Spleen (tissue), 11 donors: ENCODE results near the gene YIPF5. TPM values are rescaled to one million over a fixed set of nuclear protein-coding genes. Genes with fewer than 3 reads are reported as not detected.

Experiments
- DNase-seq: peaks from one replicate; pipeline ENCODE4 v3.0.0-alpha.2; 2020
- H3K27ac ChIP-seq, 8 donors: fragments of 200-600 bp; sonication (generic) in 7 of 8; 1 replicate in 4 of 8; 2 replicates in 4 of 8; pipeline versions ENCODE4 v1.5.0 to v1.8.0; 2016 to 2021; ENCODE audit warnings: inconsistent platforms in 4 of 8, mild to moderate bottlenecking in 4 of 8, moderate library complexity in 1 of 8
- H3K27me3 ChIP-seq, 7 donors: fragments of 200-600 bp; sonication (generic) in 6 of 7; replicated peaks in 1 of 7; 1 replicate in 4 of 7; 2 replicates in 3 of 7; pipeline versions ENCODE4 v1.5.0 to v1.8.0; 2016 to 2021; ENCODE audit warnings: inconsistent platforms in 3 of 7, mild to moderate bottlenecking in 1 of 7
- H3K36me3 ChIP-seq, 6 donors: fragments of 200-600 bp; sonication (generic) in 5 of 6; 1 replicate in 4 of 6; 2 replicates in 2 of 6; pipeline versions ENCODE4 v1.5.0 to v1.8.0; 2016 to 2021; ENCODE audit warnings: inconsistent platforms in 2 of 6
- H3K4me1 ChIP-seq, 6 donors: fragments of 200-600 bp; sonication (generic) in 5 of 6; 1 replicate in 3 of 6; 2 replicates in 3 of 6; pipeline versions ENCODE4 v1.5.0 to v1.8.0; 2016 to 2021; ENCODE audit warnings: inconsistent platforms in 3 of 6
- H3K4me3 ChIP-seq, 8 donors: fragments of 200-600 bp; sonication (generic) in 7 of 8; 1 replicate in 4 of 8; 2 replicates in 4 of 8; pipeline versions ENCODE4 v1.5.0 to v1.8.0; 2016 to 2021; ENCODE audit warnings: inconsistent platforms in 4 of 8, mild to moderate bottlenecking in 4 of 8, moderate library complexity in 2 of 8
- H3K9me3 ChIP-seq, 8 donors: fragments of 200-600 bp; sonication (generic) in 7 of 8; 1 replicate in 4 of 8; 2 replicates in 4 of 8; pipeline versions ENCODE4 v1.5.0 to v1.8.0; 2016 to 2021; ENCODE audit warnings: inconsistent platforms in 4 of 8
- POLR2A ChIP-seq, 3 donors: fragments of 450-650 bp; IDR thresholded peaks; one replicate each; pipeline ENCODE4 v1.5.1; 2017; ENCODE audit warnings: antibody characterized with exemption in 3 of 3, mild to moderate bottlenecking in 1 of 3
- POLR2AphosphoS5 ChIP-seq, 3 donors: sonication (generic); formaldehyde crosslinking; IDR thresholded peaks; one replicate each; pipeline ENCODE4 v1.5.1; 2017; ENCODE audit warnings: antibody characterized with exemption in 3 of 3
- WGBS, 5 donors: extraction: QIAGEN DNeasy Blood & Tissue Kit in 3 of 5; methylation state at CpG; one replicate each; pipeline versions ENCODE4 v1.1.5 to v1.1.7; 2013 to 2018; 5-methylcytosine and 5-hydroxymethylcytosine counted together
- intact Hi-C: fragments of 100-400 bp; cut with DNase I; formaldehyde crosslinking; loops from one replicate; pipeline ENCODE4 v1.15.0; 2023; ENCODE audit warnings: low total_unique reads
- polyA plus RNA-seq, 3 donors: library from polyadenylated mRNA; stranded (reverse); fragments of 200-250 nt; gene quantifications; one replicate each; pipeline ENCODE4 v1.2.1, GENCODE V29; 2013
- total RNA-seq, 7 donors: library from RNA; depleted of rRNA in 3 of 7; stranded (reverse); fragments of >200 nt in 3 of 7; fragmentation: NEBNext Ultra II Directional in 4 of 7; extraction: Animal tissue kit (Norgen Biotek cat#: 25700) in 4 of 7; gene quantifications; one replicate each; pipeline versions ENCODE4 v1.1.0 to v1.2.1, GENCODE V29; 2016 to 2021
- TF ChIP-seq, protein P1 (sequence below), 11 experiments: fragments of 200-600 bp in 7 of 11; fragments of 450-650 bp in 4 of 11; sonication (generic) in 4 of 11; IDR thresholded peaks in 8 of 11; conservative IDR thresholded peaks in 3 of 11; 1 replicate in 7 of 11; 2 replicates in 4 of 11; pipeline versions ENCODE4 v1.4.0 to v1.8.0; 2016 to 2021; ENCODE audit warnings: antibody characterized with exemption in 11 of 11, inconsistent platforms in 4 of 11, mild to moderate bottlenecking in 1 of 11
- donor health status: healthy with polysubstance abuse.
- donor health status: DM: no; HTN: no; CAD: no; lungs with moderate emphysema.
- donor health status: DM: no; HTN: no; CAD: no.
- donor health status: Bipolar disorder and iron deficiency.
- donor health status: healthy.
- donor health status: DM: no; HTN: no; CAD: no.
- donor health status: DM: yes; HTN: yes; CAD: no.

YIPF5 gene
- total and polyA plus RNA-seq, 10 donors: 8.2 to 39.5 (median 29.9) TPM

DNA sequence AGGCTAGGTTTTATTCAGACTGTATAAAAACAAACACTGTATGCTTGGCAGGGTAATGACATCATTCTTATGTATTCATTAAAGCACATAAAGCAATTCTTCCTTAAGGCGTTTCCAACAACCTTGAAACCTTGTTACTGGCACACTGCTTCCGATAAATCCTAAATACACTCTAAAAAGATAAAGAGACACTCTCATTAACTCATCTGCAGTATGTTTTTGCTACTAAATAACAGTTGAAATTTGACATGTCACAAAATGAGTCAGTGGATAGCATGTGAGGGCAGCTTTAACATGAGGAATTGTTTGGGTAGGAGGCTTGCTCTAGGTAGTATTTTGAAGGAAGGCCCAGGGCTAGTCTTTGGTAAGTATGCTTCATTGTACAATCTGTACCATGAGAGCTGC, 13.7 kb downstream of the YIPF5 start:
- no peak for TF ChIP-seq POLR2A (IDR thresholded peaks at IDR 0.05)
- TF ChIP-seq, protein P1, sequence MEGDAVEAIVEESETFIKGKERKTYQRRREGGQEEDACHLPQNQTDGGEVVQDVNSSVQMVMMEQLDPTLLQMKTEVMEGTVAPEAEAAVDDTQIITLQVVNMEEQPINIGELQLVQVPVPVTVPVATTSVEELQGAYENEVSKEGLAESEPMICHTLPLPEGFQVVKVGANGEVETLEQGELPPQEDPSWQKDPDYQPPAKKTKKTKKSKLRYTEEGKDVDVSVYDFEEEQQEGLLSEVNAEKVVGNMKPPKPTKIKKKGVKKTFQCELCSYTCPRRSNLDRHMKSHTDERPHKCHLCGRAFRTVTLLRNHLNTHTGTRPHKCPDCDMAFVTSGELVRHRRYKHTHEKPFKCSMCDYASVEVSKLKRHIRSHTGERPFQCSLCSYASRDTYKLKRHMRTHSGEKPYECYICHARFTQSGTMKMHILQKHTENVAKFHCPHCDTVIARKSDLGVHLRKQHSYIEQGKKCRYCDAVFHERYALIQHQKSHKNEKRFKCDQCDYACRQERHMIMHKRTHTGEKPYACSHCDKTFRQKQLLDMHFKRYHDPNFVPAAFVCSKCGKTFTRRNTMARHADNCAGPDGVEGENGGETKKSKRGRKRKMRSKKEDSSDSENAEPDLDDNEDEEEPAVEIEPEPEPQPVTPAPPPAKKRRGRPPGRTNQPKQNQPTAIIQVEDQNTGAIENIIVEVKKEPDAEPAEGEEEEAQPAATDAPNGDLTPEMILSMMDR (IDR thresholded peaks at IDR 0.05 in 8 of 11, conservative IDR thresholded peaks at IDR 0.05 in 3 of 11): no peak
- no peak for TF ChIP-seq POLR2AphosphoS5 (IDR thresholded peaks at IDR 0.05)
- Histone ChIP-seq H3K36me3 (peaks cover 0 to 54% (median 24%) of the 10 kb centered on the region in 6 donors), H3K27ac (peak overlapping the region in 1 of 8 donors; percentile 18), H3K4me1 (no peaks in the 10 kb centered on the region), H3K27me3 (no peaks in the 10 kb centered on the region), H3K9me3 (no peaks in the 10 kb centered on the region), H3K4me3 (no peak overlapping the region)
- DNase-seq: no peak
- WGBS, 5 donors: 72 to 90% (median 79%) methylated on average over 2 of the region's 2 CpGs
- intact Hi-C loops: no loop called here

- 83 to 91% (median 88%) methylated on average over 3 of the region's 3 CpGs for WGBS, 5 donors
- no peak overlapping the region for H3K27ac ChIP-seq
- no peak for TF ChIP-seq POLR2AphosphoS5 (IDR thresholded peaks at IDR 0.05)
- no peak for TF ChIP-seq POLR2A (IDR thresholded peaks at IDR 0.05)
- TF ChIP-seq, protein P1 (IDR thresholded peaks at IDR 0.05 in 8 of 11, conservative IDR thresholded peaks at IDR 0.05 in 3 of 11): no peak
- no peaks in the 10 kb centered on the region for H3K27me3 ChIP-seq
- peaks cover 0 to 2% (median 0%) of the 10 kb centered on the region in 6 donors for H3K36me3 ChIP-seq
- H3K9me3 ChIP-seq: no peaks in the 10 kb centered on the region
- no peaks in the 10 kb centered on the region for H3K4me1 ChIP-seq
- intact Hi-C loops: no loop called here
- no peak overlapping the region for H3K4me3 ChIP-seq
- DNase-seq: no peak
Observed at GRCh38 chr5:144151026-144151425, 19.4 kb downstream of the YIPF5 start.

GRCh38 chr5:144144956-144145751, 25.3 kb downstream of the YIPF5 start:
- H3K27me3 ChIP-seq: no peaks in the 10 kb centered on the region
- H3K27ac ChIP-seq: no peak overlapping the region
- H3K4me3 ChIP-seq: no peak overlapping the region
- intact Hi-C loops: no loop called here
- WGBS, 5 donors: 45 to 59% (median 55%) methylated on average over 4 of the region's 4 CpGs
- DNase-seq: no peak
- no peaks in the 10 kb centered on the region for H3K36me3 ChIP-seq
- no peaks in the 10 kb centered on the region for H3K9me3 ChIP-seq
- H3K4me1 ChIP-seq: peaks cover 0 to 13% (median 7%) of the 10 kb centered on the region in 6 donors
- TF ChIP-seq, protein P1 (IDR thresholded peaks at IDR 0.05 in 8 of 11, conservative IDR thresholded peaks at IDR 0.05 in 3 of 11): no peak
- TF ChIP-seq POLR2AphosphoS5 (IDR thresholded peaks at IDR 0.05) (no peak), POLR2A (IDR thresholded peaks at IDR 0.05) (no peak)

- 82 to 96% (median 90%) methylated on average over 1 of the region's 1 CpG for WGBS, 5 donors
- intact Hi-C loops: no loop called here
- no peak for DNase-seq
Observed at GRCh38 chr5:144143625-144144024, 26.8 kb downstream of the YIPF5 start.

More at GRCh38 chr5:144143625-144144024, 26.8 kb downstream of the YIPF5 start:
- Histone ChIP-seq H3K4me1 (peaks cover 0 to 13% (median 7%) of the 10 kb centered on the region in 6 donors), H3K36me3 (no peaks in the 10 kb centered on the region), H3K27ac (no peak overlapping the region), H3K9me3 (no peaks in the 10 kb centered on the region), H3K4me3 (no peak overlapping the region), H3K27me3 (no peaks in the 10 kb centered on the region)
- TF ChIP-seq, protein P1 (IDR thresholded peaks at IDR 0.05 in 8 of 11, conservative IDR thresholded peaks at IDR 0.05 in 3 of 11): no peak
- TF ChIP-seq POLR2AphosphoS5 (IDR thresholded peaks at IDR 0.05) (no peak), POLR2A (IDR thresholded peaks at IDR 0.05) (no peak)
